AG09319 (cell line): ENCODE data around the gene SPIRE1.
"Not testable (repeated sequence)": the region's sequence is repeated elsewhere in the genome, so short reads cannot be mapped to it uniquely, and the experiment has no call there.

Source experiments
- DNase-seq: peaks from one replicate; pipeline ENCODE4 v3.0.0-alpha.2; 2010; ENCODE audit warnings: low read depth; ENCODE audit errors: extremely low read depth
- CTCF ChIP-seq: IDR thresholded peaks from 2 replicates; pipeline ENCODE4 v1.5.1; 2011; ENCODE audit warnings: low read depth, mild to moderate bottlenecking, inconsistent platforms, low read length, moderate library complexity

The SPIRE1 gene

GRCh38 chr18:12543697-12544096 is 114.2 kb downstream of the SPIRE1 start:
- TF ChIP-seq CTCF, result no peak
- no peak for DNase-seq

- no peak for TF ChIP-seq CTCF
- no peak for DNase-seq
Measured at GRCh38 chr18:12540751-12541150, 117.2 kb downstream of the SPIRE1 start.

DNA sequence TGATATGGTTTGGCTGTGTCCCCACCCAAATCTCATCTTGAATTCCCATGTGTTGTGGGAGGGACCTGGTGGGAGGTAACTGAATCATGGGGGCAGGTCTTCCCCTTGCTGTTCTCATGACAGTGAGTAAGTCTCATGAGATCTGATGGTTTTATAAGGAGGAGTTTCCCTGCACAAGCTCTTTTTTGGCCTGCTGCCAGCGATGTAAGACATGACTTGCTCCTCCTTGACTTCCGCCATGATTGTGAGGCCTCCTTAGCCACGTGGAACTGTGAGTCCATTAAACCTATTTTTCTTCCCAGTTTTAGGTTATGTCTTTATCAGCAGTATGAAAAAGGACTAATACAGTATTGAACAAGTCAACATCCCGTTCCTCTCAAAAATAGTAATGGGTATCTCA is 118.7 kb downstream of the SPIRE1 start:
- not testable (repeated sequence) for DNase-seq

- TF ChIP-seq CTCF, result no peak
- no peak for DNase-seq
Measured at GRCh38 chr18:12534820-12535219, 123.1 kb downstream of the SPIRE1 start.

- no peak for TF ChIP-seq CTCF
- DNase-seq, result no peak
Measured at GRCh38 chr18:12532661-12533060, 125.2 kb downstream of the SPIRE1 start.

DNA sequence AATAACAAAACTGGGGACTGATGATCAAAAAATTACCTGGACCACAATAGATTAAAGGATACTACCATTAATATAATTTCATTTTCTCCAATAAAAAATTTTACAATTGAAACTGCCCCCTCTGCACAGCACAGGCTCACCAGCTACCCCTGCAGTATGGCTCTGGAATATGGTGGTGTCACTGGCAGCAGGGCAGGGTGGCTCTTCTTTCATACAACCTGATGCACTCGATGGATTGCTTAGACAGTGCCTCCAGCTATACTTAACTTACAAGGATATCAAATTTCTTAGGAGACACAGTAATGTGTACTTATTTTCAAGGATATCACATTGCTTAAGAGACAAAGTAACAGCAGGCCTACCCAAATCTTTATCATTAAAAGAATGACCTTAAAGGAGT is 126.2 kb downstream of the SPIRE1 start:
- no peak for DNase-seq
- peak; percentile 8 for TF ChIP-seq CTCF

DNA sequence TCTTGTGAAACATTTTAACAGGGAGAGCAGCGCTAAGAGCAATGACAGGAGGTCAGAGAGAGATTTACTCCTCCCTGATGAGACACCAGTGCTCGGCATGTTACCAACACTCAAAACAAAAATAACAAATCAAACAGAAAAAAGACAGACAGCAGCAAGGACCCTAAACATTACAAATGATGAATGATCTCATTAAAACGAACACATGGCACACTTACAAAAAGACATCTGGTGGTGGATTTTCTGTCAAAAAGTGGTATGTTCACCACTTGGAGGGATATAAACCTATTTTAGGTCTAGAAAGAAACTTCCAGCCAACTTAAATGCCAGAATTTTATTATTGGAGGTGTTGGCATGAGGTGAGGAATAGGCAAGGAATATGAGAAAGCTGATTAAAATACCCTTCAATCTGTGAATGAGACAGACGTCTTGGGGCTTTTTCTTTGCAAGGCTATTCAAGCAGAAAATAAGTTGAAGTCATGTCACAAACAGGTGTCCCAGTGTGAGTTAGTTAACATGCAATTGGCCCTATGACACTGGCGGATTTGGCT is 137.4 kb downstream of the SPIRE1 start:
- no peak for TF ChIP-seq CTCF
- DNase-seq, result no peak

DNA sequence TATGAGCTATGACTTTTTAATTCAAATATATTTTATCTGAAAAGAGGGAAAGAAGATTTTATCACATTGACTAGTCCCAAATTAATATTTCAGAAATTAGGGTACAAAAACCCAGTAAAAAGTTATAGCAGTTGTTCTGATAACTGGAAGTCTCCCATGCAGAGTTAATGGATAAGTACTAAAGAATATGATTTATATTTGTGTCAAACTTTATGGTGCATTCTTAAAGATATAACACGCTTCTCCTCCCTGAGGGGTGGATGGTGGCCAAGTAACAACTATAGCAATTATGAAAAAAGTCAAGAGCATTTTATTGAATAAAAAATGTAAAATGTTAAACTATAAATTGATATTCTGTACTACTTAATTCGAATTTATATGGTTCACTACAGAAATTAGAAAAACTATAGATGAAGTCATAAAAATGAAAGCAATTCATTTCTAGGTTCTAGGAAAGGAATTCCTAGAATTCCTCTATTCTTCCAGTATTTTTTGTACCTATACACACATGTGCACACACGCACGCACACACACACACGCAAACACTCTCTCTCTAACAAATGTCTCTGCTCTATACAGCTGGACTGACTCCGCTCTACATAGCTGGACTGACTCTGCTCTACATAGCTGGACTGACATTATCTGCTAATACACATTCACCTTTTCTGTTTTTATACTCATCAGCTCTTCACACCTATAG is 138.9 kb downstream of the SPIRE1 start:
- TF ChIP-seq CTCF, result no peak
- no peak for DNase-seq
